OCI-LY3 (cell line): ENCODE results near the gene ANKS1B.

ENCODE experiments used
- CTCF ChIP-seq: fragments of 200-600, 300-600 bp; sonication (generic); IDR thresholded peaks from 2 replicates; pipeline ENCODE4 v1.5.1; 2014; ENCODE audit warnings: antibody characterized with exemption, low read length, low read depth
- EZH2phosphoT487 ChIP-seq: fragments of 200-600 bp; shearing (Covaris generic); IDR thresholded peaks from 2 replicates; pipeline ENCODE4 v1.6.1; 2018; ENCODE audit warnings: antibody characterized with exemption, mixed run types, low read depth

GRCh38 chr12:99911967-99912366, 72.8 kb downstream of the ANKS1B start:
- TF ChIP-seq CTCF, result no peak
- no peak for TF ChIP-seq EZH2phosphoT487
